GM21447 (cell line): ENCODE measurements around the gene C17orf50.

Experiments
- ATAC-seq: cut with Tn5 transposase; IDR thresholded peaks from one replicate; pipeline ENCODE4 v1.9.1; 2021; ENCODE audit not compliant: unreplicated experiment

Gene C17orf50

DNA sequence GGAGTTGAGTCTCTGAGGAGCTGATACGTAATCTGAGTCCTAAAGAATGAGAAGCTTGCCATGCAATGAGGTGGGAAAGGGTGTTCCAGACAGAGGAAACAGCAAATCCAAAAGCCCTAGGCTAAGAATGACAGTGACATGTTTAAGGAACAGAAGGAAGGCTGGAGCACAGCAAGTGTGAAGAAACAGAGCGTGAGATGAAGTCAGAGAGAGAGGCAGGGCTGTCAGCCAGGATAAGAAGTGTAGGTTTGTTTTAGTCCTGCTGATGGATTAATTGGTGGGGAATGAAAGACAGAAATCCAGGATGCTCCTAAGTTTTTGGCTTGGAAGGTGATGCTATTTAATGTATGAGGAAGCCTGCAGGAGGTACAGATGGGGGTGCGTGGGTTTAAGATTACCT is 20.3 kb downstream of the C17orf50 start:
- ATAC-seq, result no peak

DNA sequence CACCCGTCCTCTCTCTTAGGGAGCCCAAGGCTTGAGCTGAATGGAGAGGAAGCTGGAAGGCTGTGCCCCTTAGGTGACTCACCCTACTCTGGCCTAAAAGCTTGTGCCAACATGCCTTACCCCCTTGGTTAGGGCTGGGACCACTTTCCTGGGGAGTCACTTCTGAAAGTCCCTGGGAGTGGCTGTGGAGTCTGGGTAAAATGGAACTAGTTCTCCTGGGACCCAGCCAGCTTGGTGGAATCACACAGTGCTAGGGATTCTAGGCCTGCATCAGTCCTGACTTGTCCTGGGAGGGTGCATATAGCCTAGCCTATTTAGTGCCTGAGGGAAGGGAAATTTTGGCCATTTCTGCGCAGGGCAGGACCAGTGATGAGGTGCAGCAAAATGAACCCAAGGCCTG is 24.2 kb downstream of the C17orf50 start:
- ATAC-seq, result no peak

DNA sequence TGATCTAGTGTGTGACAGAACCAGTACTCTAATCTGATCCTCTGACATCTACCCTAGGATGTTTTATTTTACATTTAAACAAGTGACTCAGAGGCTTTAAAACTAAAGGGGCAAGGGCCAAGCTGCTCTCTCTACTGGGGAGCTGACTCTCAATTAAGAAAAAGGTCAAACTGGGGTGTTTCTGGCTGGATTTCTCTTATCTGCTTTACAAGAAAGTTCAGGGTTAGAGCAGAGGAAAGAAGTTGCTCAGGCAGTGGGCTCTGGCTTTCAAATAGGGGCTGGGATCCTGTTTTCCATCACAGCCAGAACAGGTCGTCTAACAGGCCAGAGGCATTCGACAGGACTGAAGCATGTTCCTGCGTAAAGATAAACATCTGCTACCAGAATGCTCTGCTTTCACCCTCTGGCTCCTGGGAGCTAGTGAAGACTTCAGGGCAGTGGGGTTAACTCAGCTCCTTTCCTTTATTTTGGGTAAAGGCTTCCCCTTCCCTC is 26.3 kb downstream of the C17orf50 start:
- no peak for ATAC-seq

DNA sequence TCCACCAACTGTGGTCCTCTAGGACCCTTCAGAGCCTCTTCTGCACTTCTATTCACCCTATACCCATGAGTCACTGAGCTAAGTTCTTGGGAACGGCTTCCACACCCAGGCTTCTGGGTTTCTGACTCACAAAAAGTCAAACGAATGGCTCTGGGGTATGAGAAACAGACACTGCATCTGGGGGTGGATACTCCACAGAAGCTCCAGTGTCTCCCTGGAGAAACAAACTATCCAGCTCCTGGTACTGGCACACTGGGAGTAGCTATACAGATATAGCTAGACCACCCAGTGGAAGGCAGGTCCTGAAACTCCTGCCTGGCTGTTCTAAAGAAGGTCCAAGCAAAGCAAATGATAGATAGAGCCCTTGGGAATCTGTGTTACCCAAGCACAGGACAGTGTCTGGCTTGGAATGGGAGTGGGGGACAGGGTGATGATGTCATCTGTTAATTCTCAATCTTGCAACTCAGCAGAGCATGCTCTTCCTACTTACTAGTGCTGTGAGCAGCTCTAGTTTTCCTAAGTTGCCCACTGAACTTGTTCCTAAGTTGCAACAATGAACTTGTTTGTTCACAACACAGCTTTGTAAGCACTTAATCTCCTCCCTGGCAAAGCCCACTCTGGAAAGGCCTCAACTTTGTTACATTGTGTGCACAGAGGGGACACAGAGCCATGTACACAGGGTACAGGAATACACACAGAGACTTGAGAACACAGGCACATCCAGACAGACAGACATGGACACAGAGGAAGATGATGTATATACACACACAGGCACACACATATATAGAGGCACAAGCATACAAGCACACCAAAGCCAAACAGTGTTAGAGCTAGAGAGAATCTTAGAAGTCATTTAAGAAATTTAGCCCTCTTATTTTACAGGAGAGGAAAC is 28.0 kb downstream of the C17orf50 start:
- ATAC-seq, result no peak

DNA sequence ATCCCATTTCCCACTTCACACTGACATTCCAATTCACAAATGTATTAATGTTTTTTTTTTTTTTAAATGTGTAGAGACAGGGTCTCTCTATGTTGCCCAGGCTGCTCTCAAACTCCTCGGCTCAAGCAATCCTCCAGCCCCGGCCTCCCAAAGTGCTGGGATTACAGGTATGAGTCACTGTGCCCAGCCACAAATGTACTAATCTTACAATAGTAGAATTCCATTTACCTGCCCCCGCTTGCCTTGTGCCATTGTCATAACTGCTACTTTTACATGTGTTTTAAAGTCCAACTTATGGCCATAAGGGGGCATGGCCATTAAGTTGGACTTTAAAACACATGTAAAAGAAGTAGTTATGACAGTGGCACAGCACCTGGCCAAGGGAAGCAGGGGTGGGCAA is 30.2 kb downstream of the C17orf50 start:
- ATAC-seq, result no peak

DNA sequence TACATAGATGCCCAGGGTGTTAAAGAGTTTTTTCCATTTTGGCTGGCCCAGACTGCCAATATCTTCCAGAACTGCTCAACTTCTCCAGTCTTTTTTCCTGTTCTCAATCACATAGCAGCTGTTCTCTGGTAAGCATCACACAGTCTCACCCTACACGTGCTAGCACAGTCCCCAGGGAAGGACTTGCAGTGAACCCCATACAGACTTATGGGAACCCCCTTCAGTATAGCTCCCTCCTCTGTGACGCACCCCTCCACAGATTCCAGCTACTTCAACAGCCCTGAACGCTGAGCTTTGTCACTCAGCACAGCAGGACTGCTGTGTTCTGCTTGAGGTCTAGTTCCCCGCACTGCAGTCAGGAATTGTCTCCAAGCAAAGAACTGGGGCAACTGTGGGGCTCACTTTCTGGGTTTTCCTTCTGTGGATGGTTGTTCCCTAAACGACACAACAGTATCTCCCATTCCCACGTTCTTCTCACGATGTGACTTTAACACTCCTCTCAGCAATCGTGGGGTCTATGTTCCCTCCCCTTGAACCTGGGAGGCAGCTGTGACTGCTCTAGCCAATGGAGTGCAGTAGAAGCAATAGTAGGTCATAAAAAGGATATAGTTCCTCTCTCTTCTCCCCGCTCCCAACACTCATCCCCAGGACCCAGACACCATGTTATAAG is 31.1 kb downstream of the C17orf50 start:
- ATAC-seq, result no peak

DNA sequence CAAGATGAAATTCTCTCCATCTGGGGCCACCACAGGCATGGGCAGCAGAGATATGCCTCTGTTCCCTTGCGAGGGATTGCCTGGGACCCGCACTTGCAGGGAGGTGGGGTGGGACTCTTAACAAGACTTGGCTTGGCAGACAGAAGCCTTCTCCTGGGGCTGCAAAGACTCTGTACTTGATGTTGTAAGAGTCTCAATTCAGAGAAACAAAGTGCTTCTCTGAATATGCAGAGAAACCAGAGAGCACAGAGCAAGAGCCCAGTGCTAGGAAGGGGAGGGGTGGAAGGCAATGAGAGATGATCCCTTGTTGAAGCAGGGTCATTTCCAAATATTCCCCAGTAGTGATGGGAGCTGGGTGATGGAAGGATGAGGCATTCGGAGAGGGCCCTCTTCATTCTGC is 32.6 kb downstream of the C17orf50 start:
- ATAC-seq, result no peak

DNA sequence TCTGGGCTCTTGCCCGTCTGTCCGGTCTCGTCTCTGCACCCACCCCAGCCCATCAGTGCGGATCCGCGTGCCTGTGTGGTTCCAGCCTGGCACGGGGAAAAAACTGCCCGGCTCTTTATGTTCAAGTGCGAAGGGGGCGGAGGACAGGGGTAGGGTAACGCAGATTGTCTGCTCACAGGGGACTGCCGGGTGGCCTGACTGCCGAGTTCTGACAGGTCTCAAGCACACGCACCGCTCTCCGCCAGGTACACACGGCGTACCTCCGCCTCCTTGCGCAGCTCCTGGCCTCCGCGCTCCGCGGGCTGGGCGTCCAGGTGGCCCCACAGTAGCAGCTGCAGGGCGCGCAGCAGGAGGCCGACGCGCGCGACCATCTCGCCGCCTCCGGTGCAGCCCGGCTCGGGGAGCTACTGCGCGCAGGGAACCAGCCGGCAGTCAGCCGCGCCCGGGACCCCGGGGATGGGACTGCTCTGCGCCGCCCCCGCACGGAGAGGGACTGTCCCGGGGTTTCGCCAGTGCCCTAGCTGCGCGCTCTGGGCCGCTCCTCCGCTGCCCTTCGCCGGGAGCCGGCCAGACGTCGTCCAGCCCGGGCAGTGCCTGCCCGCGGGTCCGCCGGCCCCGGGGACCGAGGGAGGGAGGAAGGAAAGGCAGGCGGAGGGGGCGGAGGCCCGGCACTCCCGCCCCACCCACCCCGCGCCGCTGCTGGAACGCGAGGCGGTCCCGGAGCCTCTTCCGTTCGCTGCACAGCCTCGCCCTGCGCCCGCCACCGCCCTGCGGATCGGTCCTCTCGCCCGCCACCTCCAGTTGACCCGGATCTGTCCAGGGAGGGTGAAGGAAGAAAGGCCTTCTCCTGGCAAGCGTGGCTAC is 34.6 kb downstream of the C17orf50 start, which contains the start of gene MMP28:
Gene MMP28 (minus strand): TSS at position 635 of the 864 bp plus-strand sequence. CDS start 264 bp downstream, at position 371.
- no peak for ATAC-seq

DNA sequence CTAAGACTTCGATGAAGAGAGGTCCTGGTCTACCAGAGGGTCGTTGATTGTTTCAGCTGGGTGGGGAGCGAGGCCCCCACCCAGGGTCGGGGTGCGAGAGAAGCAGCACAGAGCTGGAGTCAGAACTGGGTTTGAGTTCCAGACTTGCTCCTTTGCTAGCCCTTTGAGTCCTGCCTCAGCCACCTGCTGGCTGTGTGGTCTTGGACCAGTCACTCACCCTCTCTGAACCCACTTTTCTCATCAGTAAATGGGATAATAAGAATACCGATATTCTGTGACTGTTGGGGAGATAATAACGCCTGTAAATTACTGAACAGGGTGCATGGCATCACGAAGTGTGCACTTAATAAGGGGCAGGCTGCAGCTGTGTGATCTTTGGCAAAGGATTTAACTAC is 35.2 kb downstream of the C17orf50 start:
- no peak for ATAC-seq

DNA sequence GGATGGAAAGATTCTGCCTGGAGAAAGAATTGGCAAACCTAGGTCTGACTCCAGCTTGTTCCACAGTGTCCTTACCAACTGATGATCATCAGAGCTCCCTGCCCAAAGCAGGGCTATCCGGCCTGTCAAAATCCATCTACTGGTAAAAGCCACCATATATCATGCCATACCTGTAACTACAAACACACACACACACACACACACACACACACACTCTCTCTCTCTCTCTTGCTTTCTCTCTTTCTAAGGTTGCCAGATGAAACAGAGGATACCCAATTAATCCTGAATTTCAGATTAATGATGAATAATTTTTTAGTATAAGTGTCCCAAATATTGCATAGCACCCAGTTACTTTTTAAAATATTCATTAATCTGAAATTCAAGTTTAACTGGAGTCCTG is 36.3 kb downstream of the C17orf50 start:
- no peak for ATAC-seq

DNA sequence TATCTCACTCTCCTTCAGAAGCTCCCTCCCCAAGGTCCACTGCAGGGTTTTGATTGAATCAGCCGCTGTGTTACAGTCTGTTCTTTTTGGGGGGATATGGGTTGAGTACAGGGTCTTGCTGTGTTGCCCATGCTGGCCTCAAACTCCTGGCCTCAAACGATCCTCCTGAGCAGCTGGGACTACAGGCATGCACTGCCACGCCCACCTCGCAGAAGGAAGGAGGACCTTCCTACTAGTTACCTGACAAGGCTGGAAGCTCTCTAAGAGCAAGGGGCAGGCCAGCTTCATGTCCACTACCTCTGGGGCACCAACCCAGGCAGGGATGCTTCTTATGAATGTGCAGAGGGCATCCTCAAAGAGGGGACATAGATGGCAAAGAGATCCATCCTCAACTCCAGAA is 36.7 kb downstream of the C17orf50 start:
- no peak for ATAC-seq

DNA sequence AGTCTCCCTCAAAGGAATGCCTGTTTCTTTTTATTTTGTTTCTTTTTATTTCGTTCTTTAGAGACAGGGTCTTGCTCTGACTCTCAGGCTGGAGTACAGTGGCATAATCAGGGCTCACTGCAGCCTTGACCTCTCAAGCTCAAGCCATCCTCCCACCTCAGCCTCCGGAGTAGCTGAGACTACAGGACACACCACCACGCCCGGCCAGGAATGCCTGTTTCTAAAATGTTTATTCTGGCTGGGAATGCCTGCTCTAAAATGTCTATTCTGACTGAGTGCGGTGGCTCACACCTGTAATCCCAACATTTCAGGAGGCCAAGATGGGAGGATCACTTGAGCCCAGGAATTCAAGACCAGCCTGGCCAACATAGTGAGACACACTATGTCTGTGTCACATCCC is 37.2 kb downstream of the C17orf50 start:
- ATAC-seq, result no peak

DNA sequence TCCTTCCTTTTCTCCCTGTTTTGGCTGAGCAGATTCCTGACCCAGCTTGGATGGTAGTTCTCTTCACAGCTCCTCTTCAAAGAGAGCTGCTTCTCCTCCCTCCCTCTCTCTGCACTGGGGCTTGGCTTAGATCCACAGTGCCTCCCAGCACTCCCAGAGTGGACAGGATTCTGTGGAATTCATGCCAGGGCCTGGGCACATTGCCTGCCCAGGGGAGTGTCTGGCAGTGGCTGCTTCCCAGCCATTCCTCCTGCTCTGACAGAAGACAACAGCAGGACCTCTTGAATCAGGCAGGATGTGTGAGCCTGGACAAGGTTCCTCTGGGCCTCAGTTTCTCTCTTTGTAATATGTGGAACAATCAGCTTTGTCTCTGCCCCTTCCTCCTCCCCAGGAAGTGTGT is 39.3 kb downstream of the C17orf50 start:
- ATAC-seq, result no peak

DNA sequence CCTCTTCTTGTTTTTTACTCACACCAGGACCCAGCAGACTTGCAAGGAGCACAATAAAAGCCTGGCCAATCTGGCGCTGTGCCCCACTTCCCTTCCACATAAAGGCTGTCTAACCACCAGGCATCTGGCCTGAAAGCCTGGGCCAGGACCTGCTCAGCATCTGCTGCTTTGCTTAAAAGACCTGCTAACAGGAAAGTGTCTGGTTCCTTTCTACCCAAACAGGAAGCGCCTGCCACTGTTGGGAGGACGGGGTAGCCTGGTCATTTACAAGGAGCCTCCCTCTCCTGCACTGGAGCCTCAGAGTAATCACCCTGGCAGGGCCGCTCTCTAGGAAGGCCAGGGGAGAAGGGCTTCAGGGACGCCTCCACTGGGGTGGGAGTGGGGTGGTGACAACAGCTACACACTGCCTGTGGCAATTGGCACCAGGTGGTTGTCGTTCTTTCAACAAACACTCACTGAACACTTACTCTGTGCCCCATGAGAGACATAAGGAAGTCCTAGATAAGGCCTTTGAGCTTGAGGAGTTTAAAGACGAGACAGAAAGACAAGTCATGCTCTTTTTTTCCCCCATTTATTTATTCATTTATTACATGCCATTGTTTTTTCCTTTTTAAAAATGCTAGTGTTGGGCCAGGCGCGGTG is 41.0 kb downstream of the C17orf50 start:
- no peak for ATAC-seq

DNA sequence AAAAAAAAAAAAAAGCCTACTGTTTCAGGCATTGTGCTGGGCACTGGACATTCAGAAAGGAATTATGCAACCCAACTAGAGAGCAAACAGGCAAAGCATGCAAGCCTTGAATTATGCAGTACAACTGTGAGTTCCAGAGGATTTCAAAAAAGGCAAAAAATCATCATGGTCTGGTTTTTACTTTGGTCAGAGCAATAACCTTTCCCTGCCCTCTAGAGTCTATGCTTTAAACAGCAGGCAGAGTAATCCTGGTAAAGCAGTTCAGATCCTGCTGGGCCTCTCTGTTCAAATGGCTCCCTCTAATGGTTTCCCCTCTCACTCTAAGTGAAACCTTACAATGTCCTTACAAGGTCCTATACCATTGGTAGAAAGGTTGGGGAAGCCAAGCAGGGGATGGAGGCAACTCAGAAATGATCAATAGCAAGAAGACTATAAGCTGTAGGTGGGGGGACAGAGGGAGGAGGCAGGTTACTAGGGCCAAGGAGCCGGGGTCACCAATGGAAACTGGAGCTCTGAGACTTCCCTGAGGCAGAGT is 44.0 kb downstream of the C17orf50 start:
- ATAC-seq, result peak; percentile 28

DNA sequence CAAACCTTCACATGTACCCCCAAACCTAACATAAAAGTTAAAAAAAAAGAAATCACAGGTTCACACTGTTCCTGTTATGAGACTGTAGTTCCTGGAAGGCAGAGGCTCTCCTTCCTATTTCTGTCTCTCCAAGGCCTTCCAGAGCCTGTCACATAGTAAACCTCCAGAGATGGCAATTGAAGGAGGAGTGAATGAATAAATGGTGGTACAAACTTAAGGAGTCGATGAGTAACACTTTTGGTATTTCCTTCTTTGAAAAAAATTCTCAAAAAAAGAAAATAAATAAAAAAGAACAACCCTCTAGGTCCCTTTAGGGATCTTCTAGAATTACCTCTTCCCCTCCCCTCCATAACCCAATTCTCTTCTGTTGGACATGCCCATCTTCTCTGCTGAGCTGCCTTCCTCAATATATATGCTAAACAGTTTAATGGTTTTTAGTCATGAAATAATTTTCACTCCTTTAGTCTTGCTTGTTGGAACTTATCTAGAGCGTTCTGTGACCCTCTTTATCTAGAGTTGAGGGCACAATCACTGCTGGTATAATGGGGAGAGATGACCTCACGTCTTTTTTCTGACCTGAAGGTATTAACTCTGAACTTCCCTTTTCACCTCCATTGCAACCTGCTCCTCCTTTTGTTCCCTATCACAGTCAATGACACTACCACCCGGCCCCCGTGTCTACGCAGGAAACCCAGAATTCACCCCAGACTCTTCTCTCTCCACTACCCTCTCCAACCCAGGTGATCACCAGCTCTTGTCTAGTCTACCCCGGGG is 46.9 kb downstream of the C17orf50 start:
- ATAC-seq, result no peak

DNA sequence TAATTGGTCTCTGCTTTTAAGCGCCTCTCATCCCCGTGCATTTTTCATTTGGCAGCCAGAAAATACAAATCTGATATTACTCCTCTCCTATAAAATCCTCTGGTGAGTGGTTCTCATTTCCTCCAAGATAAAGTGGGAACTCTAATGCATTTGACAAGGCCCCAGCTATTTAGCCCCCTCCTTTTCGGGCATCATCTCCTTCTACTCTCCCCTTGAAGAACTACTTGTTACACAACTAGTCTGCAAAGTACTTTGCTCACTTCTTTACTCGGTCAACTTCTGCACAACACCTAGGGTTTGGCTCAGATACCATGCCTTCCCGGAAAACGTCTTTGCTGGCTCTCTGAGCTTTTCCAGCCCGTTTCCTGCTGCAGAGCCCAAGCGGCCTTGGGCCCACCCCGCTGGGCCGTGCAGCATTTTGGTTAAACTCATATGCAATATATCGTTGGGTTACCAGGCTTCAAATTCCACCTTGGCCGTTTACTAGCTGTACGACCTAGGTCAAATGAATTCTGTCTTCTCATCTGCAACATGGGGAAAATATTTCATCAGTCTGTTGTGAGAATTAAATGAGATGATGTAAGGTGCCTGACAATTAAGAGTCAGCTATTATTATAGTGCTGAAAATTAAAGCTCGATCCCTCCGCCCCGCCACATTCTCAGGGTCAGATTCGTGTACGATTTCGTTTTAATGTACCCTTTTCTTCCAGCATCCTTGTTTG is 47.7 kb downstream of the C17orf50 start:
- no peak for ATAC-seq

DNA sequence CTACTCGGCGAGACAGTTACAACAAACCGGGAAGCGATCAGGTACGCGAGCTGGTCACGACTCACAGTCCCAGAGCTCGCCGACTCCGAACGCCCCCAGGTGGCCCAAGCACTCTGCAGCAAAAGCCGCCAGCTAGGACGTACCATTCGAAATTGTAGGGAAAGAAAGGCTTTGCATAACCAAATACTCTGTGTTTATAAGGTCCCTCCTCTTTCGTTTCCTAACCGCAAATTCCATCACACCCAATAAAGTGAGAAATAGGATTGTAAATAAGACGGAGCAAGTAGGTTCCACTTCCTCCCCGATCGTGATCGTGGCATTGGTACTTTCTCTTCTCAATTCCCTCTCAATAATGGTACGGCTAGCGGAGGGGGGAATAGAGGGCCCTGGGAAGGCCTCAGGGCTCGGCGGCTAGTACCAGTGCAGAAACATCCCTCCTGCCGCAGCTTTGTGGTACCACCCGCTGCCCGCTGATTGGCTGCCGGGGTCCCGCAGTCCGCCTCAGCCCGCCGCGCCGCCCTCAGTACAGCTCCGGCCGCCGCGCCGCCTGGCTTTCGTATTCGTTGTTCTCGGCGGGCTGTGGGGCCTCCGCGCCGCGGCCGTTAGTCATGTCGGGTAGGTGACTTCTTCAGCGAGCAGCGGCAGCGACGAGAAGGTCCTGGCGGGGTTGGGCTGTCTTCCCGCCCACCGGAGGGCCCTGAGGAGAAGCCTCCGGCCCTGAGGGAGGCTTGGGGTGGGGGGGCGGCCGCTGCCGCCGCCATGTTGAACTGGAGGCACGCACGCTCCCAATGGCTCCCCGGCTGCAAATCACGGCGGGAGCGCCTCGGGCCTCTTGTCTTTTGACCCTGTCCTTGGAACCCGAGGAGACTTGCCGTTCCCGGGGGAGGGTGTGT is 48.5 kb downstream of the C17orf50 start, which contains the start of gene TAF15:
Gene TAF15 (plus strand): TSS at position 523 of the 893 bp plus-strand sequence. CDS start 86 bp downstream, at position 609.
- peak; percentile 90 for ATAC-seq
